Mesenchymal stem cell (in vitro differentiated cells and primary cell): ENCODE results near the gene OR10G4.

Experiments
- DNase-seq: peaks from one replicate; pipeline ENCODE4 v3.0.0-alpha.2; 2013
- H2AFZ ChIP-seq: one replicate; pipeline ENCODE4 v1.6.1; 2013; ENCODE audit warnings: low read depth, mild to moderate bottlenecking, control low read depth, inconsistent platforms, low read length, moderate library complexity
- H2AK5ac ChIP-seq: 2 replicates; pipeline ENCODE4 v1.6.1; 2013; ENCODE audit warnings: low read length, moderate library complexity, mild to moderate bottlenecking, inconsistent platforms; ENCODE audit not compliant: severe bottlenecking
- H2BK120ac ChIP-seq: one replicate; pipeline ENCODE4 v1.6.1; 2013; ENCODE audit warnings: low read depth, mild to moderate bottlenecking, inconsistent platforms, low read length, moderate library complexity
- H2BK12ac ChIP-seq, 2 experiments: one replicate each; pipeline ENCODE4 v1.6.1; 2013; ENCODE audit warnings: inconsistent platforms in 2 of 2, low read length in 2 of 2, mild to moderate bottlenecking in 2 of 2, moderate library complexity in 2 of 2, control low read depth in 1 of 2
- H2BK15ac ChIP-seq: one replicate; pipeline ENCODE4 v1.6.1; 2013; ENCODE audit warnings: mild to moderate bottlenecking, low read depth, inconsistent platforms; ENCODE audit not compliant: poor library complexity, severe bottlenecking
- H2BK5ac ChIP-seq: 2 replicates; pipeline ENCODE4 v1.6.1; 2013; ENCODE audit warnings: low read depth, mild to moderate bottlenecking, low read length, control low read depth, inconsistent platforms; ENCODE audit not compliant: poor library complexity, severe bottlenecking
- H3K14ac ChIP-seq, 2 experiments: one replicate each; pipeline ENCODE4 v1.6.1; 2013; ENCODE audit warnings: inconsistent platforms in 2 of 2, low read length in 2 of 2, control low read depth in 1 of 2, mild to moderate bottlenecking in 1 of 2, moderate library complexity in 1 of 2
- H3K18ac ChIP-seq, 2 experiments: one replicate each; pipeline ENCODE4 v1.6.1; 2013; ENCODE audit warnings: inconsistent platforms in 2 of 2, low read length in 2 of 2, control low read depth in 1 of 2, low read depth in 1 of 2, mild to moderate bottlenecking in 1 of 2
- H3K23ac ChIP-seq, 2 experiments: one replicate each; pipeline ENCODE4 v1.6.1; 2013; ENCODE audit warnings: inconsistent platforms in 2 of 2, low read length in 2 of 2, mild to moderate bottlenecking in 2 of 2, moderate library complexity in 2 of 2, control low read depth in 1 of 2
- H3K27ac ChIP-seq: 2 replicates; pipeline ENCODE4 v1.5.1; 2013; ENCODE audit warnings: mild to moderate bottlenecking, moderate library complexity, low read length, control low read depth, inconsistent platforms; ENCODE audit not compliant: poor library complexity, severe bottlenecking
- H3K27me3 ChIP-seq, 2 experiments: 2 replicates each; pipeline versions ENCODE4 v1.6.1 to v1.7.0; 2013; ENCODE audit warnings: low read length in 2 of 2, mild to moderate bottlenecking in 2 of 2, moderate library complexity in 2 of 2, control low read depth in 1 of 2, inconsistent platforms in 1 of 2; ENCODE audit not compliant: control insufficient read depth in 1 of 2, insufficient read depth in 1 of 2
- H3K36me3 ChIP-seq, 2 experiments: 2 replicates each; pipeline versions ENCODE4 v1.6.1 to v1.7.0; 2013; ENCODE audit warnings: low read length in 2 of 2, control low read depth in 1 of 2, inconsistent platforms in 1 of 2, low read depth in 1 of 2, mild to moderate bottlenecking in 1 of 2; ENCODE audit not compliant: insufficient read depth in 2 of 2, control insufficient read depth in 1 of 2
- H3K4ac ChIP-seq, 2 experiments: one replicate each; pipeline ENCODE4 v1.6.1; 2013; ENCODE audit warnings: inconsistent platforms in 2 of 2, low read length in 2 of 2, mild to moderate bottlenecking in 2 of 2, moderate library complexity in 2 of 2, control low read depth in 1 of 2, low read depth in 1 of 2
- H3K4me1 ChIP-seq: 2 replicates; pipeline ENCODE4 v1.6.1; 2013; ENCODE audit warnings: low read depth, low read length, control low read depth; ENCODE audit not compliant: control insufficient read depth, insufficient read depth
- H3K4me2 ChIP-seq: 2 replicates; pipeline ENCODE4 v1.6.1; 2013; ENCODE audit warnings: low read length, mild to moderate bottlenecking, inconsistent platforms; ENCODE audit not compliant: poor library complexity, severe bottlenecking
- H3K4me3 ChIP-seq, 2 experiments: 2 replicates each; pipeline versions ENCODE4 v1.5.1 to v1.7.0; 2013; ENCODE audit warnings: low read length in 2 of 2, mild to moderate bottlenecking in 2 of 2, control low read depth in 1 of 2, low read depth in 1 of 2; ENCODE audit not compliant: insufficient read depth in 1 of 2
- H3K79me1 ChIP-seq: replicated peaks from 2 replicates; pipeline ENCODE4 v1.6.1; 2013; ENCODE audit warnings: mild to moderate bottlenecking, control low read depth, low read length, inconsistent platforms; ENCODE audit not compliant: poor library complexity, severe bottlenecking
- H3K9ac ChIP-seq: 2 replicates; pipeline ENCODE4 v1.7.0; 2013; ENCODE audit warnings: mild to moderate bottlenecking, low read length, moderate library complexity
- H3K9me3 ChIP-seq: 2 replicates; pipeline ENCODE4 v1.7.0; 2013; ENCODE audit warnings: mild to moderate bottlenecking, low read length; ENCODE audit not compliant: control insufficient read depth
- H4K8ac ChIP-seq: one replicate; pipeline ENCODE4 v1.6.1; 2013; ENCODE audit warnings: inconsistent platforms, mild to moderate bottlenecking, low read length, moderate library complexity
- H4K91ac ChIP-seq: one replicate; pipeline ENCODE4 v1.6.1; 2013; ENCODE audit warnings: mild to moderate bottlenecking, low read length, inconsistent platforms
- WGBS: methylation state at CpG from one replicate; pipeline ENCODE4 v1.1.7; 2013; ENCODE audit warnings: mixed read lengths; 5-methylcytosine and 5-hydroxymethylcytosine counted together

The OR10G4 gene

DNA sequence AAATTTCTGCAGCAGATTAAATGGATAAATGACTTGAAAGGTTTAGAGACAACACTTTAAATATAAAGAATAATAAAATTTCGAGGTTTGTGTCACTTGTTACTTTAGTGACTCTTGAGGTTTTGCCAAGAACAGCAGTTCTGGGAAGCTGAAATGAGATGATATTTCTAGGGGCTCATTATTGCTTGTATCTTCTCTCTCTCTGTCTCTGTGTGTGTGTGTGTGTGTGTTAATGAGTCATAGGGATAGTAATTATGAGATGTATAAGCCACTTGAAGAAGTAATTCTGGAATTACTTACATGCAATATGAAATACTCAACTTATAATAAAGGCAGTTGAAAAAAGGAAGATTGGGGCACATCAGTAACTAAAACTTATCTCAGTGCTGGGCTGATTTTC is 38.0 kb downstream of the OR10G4 start:
- Histone ChIP-seq H3K14ac (no peak overlapping the region), H3K79me1 (no peaks in the 10 kb centered on the region), H3K23ac (no peak overlapping the region), H2BK12ac (no peak overlapping the region), H2BK15ac (no peak overlapping the region), H3K9ac (no peak overlapping the region), H3K4me1 (no peaks in the 10 kb centered on the region), H3K18ac (no peak overlapping the region), H3K36me3 (no peaks in the 10 kb centered on the region), H3K9me3 (no peaks in the 10 kb centered on the region), H2BK120ac (no peak overlapping the region), H3K4ac (no peak overlapping the region), H3K4me3 (no peak overlapping the region), H2AFZ (no peak overlapping the region), H3K4me2 (no peak overlapping the region), H2BK5ac (no peak overlapping the region), H3K27ac (no peak overlapping the region), H4K91ac (no peak overlapping the region), H4K8ac (no peak overlapping the region), H2AK5ac (no peak overlapping the region), H3K27me3 (peaks cover 4 to 5% of the 10 kb centered on the region in 2 experiments)
- WGBS = 62% methylated on average over 1 of the region's 1 CpG
- DNase-seq = no peak

- Histone ChIP-seq H3K4me1 (no peaks in the 10 kb centered on the region), H2BK5ac (no peak overlapping the region), H3K79me1 (no peaks in the 10 kb centered on the region), H3K27ac (no peak overlapping the region), H2BK12ac (no peak overlapping the region), H4K91ac (no peak overlapping the region), H3K14ac (no peak overlapping the region), H2AFZ (no peak overlapping the region), H3K27me3 (peaks cover 4 to 5% of the 10 kb centered on the region in 2 experiments), H2BK120ac (no peak overlapping the region), H3K23ac (no peak overlapping the region), H3K4ac (no peak overlapping the region), H3K4me2 (no peak overlapping the region), H4K8ac (no peak overlapping the region), H3K36me3 (no peaks in the 10 kb centered on the region), H3K9ac (no peak overlapping the region), H2AK5ac (no peak overlapping the region), H3K9me3 (no peaks in the 10 kb centered on the region), H3K18ac (no peak overlapping the region), H3K4me3 (no peak overlapping the region), H2BK15ac (no peak overlapping the region)
- 93% methylated on average over 1 of the region's 3 CpGs for WGBS
- DNase-seq = no peak
Observed at GRCh38 chr11:124052966-124053365, 40.2 kb downstream of the OR10G4 start.
